GM12878 (cell line): ENCODE measurements around the gene SIRT3. TPM values are rescaled to one million over a fixed set of nuclear protein-coding genes. Genes with fewer than 3 reads are reported as not detected.

ENCODE experiments used
- ASH2L ChIP-seq: fragments of 300-600, 200-600 bp; sonication (generic); IDR thresholded peaks from 2 replicates; pipeline ENCODE4 v1.6.1; 2017; ENCODE audit warnings: low read depth, mild to moderate bottlenecking, borderline replicate concordance
- ATF7 ChIP-seq: fragments of 450-650 bp; IDR thresholded peaks from 2 replicates; pipeline ENCODE4 v1.6.1; 2016; ENCODE audit warnings: low read depth, mild to moderate bottlenecking
- BACH1 ChIP-seq: fragments of 450-650 bp; IDR thresholded peaks from 2 replicates; pipeline ENCODE4 v1.6.1; 2017; ENCODE audit warnings: mild to moderate bottlenecking, borderline replicate concordance
- FOXK2 ChIP-seq: fragments of 450-650 bp; IDR thresholded peaks from 2 replicates; pipeline ENCODE4 v1.6.1; 2017; ENCODE audit warnings: mild to moderate bottlenecking, moderate library complexity
- HCFC1 ChIP-seq: fragments of 150-350 bp; IDR thresholded peaks from 2 replicates; pipeline ENCODE4 v1.6.1; 2014; ENCODE audit warnings: low read length
- IRF4 ChIP-seq: IDR thresholded peaks from 2 replicates; pipeline ENCODE4 v1.6.1; 2011; ENCODE audit warnings: low read depth, low read length
- IRF5 ChIP-seq: fragments of 450-650 bp; IDR thresholded peaks from 2 replicates; pipeline ENCODE4 v1.6.1; 2017; ENCODE audit warnings: borderline replicate concordance
- KAT2A ChIP-seq: conservative IDR thresholded peaks from 2 replicates; pipeline ENCODE4 v1.6.1; 2011; ENCODE audit warnings: low read depth, low read length; ENCODE audit not compliant: control insufficient read depth
- KLF5 ChIP-seq: fragments of 450-650 bp; IDR thresholded peaks from 2 replicates; pipeline ENCODE4 v1.6.1; 2014; ENCODE audit warnings: mild to moderate bottlenecking; ENCODE audit not compliant: partially characterized antibody
- MEF2A ChIP-seq: IDR thresholded peaks from 2 replicates; pipeline ENCODE4 v1.6.1; 2011; ENCODE audit warnings: low read depth, mild to moderate bottlenecking, low read length, moderate library complexity; ENCODE audit not compliant: insufficient read depth
- NFYA ChIP-seq: IDR thresholded peaks from 2 replicates; pipeline ENCODE4 v1.6.1; 2011; ENCODE audit warnings: low read depth, mild to moderate bottlenecking, low read length, improper control_type of control experiment, borderline replicate concordance
- PML ChIP-seq: IDR thresholded peaks from 2 replicates; pipeline ENCODE4 v1.6.1; 2012; ENCODE audit warnings: low read length, inconsistent platforms
- POU2F2 ChIP-seq: IDR thresholded peaks from 3 replicates; pipeline ENCODE4 v1.6.1; 2011; ENCODE audit warnings: low read depth, mild to moderate bottlenecking, low read length, borderline replicate concordance
- SKIL ChIP-seq: fragments of 450-650 bp; IDR thresholded peaks from 2 replicates; pipeline ENCODE4 v1.6.1; 2017; ENCODE audit warnings: mild to moderate bottlenecking, low read depth, inconsistent platforms; ENCODE audit not compliant: poor library complexity, severe bottlenecking
- SP1 ChIP-seq: IDR thresholded peaks from one replicate; pipeline ENCODE4 v1.6.1; 2011; ENCODE audit warnings: low read depth, low read length
- ZBTB11 ChIP-seq: fragments of 450-650 bp; formaldehyde crosslinking; IDR thresholded peaks from 2 replicates; pipeline ENCODE4 v1.5.0; 2022; ENCODE audit warnings: mild to moderate bottlenecking, missing genetic modification characterization
- ZNF687 ChIP-seq: fragments of 450-650 bp; IDR thresholded peaks from 2 replicates; pipeline ENCODE4 v1.6.1; 2017; ENCODE audit warnings: mild to moderate bottlenecking, moderate library complexity
- polyA plus RNA-seq, 11 experiments: library from polyadenylated mRNA; depleted of rRNA in 4 of 11; unstranded in 6 of 11; stranded (reverse) in 5 of 11; fragments of >200 nt; fragmentation: Nextera tagmentation in 4 of 11; fragmentation: Illumina TruSeq in 1 of 11; extraction: Ambion mirVana in 4 of 11; extraction: Trizol in 1 of 11; gene quantifications; 1 replicate in 1 of 11; 2 replicates in 10 of 11; pipeline versions ENCODE4 v1.2.1 to v1.2.3, GENCODE V29; 2011 to 2016; ENCODE audit warnings: inconsistent platforms in 2 of 11, missing spikeins in 2 of 11, low read depth in 1 of 11
- total RNA-seq, 4 experiments: library from RNA; depleted of rRNA in 3 of 4; stranded (reverse); fragments of >200 nt in 3 of 4; fragmentation: Illumina TruSeq in 1 of 4; extraction: Trizol in 1 of 4; gene quantifications; 2 replicates each; pipeline versions ENCODE4 v1.2.1 to v1.2.3, GENCODE V29; 2013 to 2021
- TF ChIP-seq, protein P1 (sequence below): IDR thresholded peaks from 2 replicates; pipeline ENCODE4 v1.6.1; 2012; ENCODE audit warnings: low read depth, low read length, improper control_type of control experiment

SIRT3 gene
- total and polyA plus RNA-seq, 10 of the 15 experiments (the other 5 are each of a cell fraction or from before 2014, with no cell fraction given) = 0.90 to 23.2 (median 12.6) TPM

- no peak for TF ChIP-seq IRF5
- TF ChIP-seq, protein P1, sequence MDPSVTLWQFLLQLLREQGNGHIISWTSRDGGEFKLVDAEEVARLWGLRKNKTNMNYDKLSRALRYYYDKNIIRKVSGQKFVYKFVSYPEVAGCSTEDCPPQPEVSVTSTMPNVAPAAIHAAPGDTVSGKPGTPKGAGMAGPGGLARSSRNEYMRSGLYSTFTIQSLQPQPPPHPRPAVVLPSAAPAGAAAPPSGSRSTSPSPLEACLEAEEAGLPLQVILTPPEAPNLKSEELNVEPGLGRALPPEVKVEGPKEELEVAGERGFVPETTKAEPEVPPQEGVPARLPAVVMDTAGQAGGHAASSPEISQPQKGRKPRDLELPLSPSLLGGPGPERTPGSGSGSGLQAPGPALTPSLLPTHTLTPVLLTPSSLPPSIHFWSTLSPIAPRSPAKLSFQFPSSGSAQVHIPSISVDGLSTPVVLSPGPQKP = peak; percentile 76
- peak; percentile 76 for TF ChIP-seq KLF5
- TF ChIP-seq BACH1 = 0 out of 2 replicates have a peak, but pooled peaks have one; percentile 46
- TF ChIP-seq ATF7 = peak; percentile 63
- TF ChIP-seq IRF4 = no peak
- TF ChIP-seq POU2F2 = peak; percentile 42
- TF ChIP-seq MEF2A = no peak
- TF ChIP-seq HCFC1 = peak; percentile 59
- TF ChIP-seq ZBTB11 (CRISPR knock-in tag) = peak; percentile 80
- TF ChIP-seq SP1 = peak; percentile 62
- TF ChIP-seq ASH2L = 0 out of 2 replicates have a peak, but pooled peaks have one; percentile 70
- no peak for TF ChIP-seq NFYA
- TF ChIP-seq ZNF687 = peak; percentile 30; the same call in 1 of the 2 replicates
- TF ChIP-seq FOXK2 = no peak
- TF ChIP-seq KAT2A = no peak
- TF ChIP-seq SKIL = no peak
- peak; percentile 89 for TF ChIP-seq PML
Observed at GRCh38 chr11:207208-207862, 28.8 kb downstream of the SIRT3 start, which contains the start of the genes BET1L and RIC8A (continued).
